Heart right ventricle (tissue), 16 donors: ENCODE results near the gene GRID1. TPM values are rescaled to one million over a fixed set of nuclear protein-coding genes. Genes with fewer than 3 reads are reported as not detected.

Experiments used
- ATAC-seq, 8 donors: fragments of 200-7000 bp; cut with Tn5 transposase; one replicate each; pipeline ENCODE4 v1.9.1; 2020; ENCODE audit warnings: mild to moderate bottlenecking in 8 of 8, moderate library complexity in 8 of 8, moderate number of reproducible peaks in 1 of 8
- DNase-seq, 2 donors: peaks; one replicate each; pipeline ENCODE4 v3.0.0-alpha.2; 2020
- H3K27ac ChIP-seq, 10 donors: fragments of 200-600 bp; sonication (generic) in 2 of 10; one replicate each; pipeline versions ENCODE4 v1.5.0 to v1.8.0; 2020 to 2022; ENCODE audit warnings: mild to moderate bottlenecking in 3 of 10
- H3K27me3 ChIP-seq, 7 donors: fragments of 200-600 bp; one replicate each; pipeline ENCODE4 v1.8.0; 2021 to 2022; ENCODE audit warnings: mild to moderate bottlenecking in 2 of 7
- H3K36me3 ChIP-seq, 9 donors: fragments of 200-600 bp; sonication (generic) in 1 of 9; one replicate each; pipeline versions ENCODE4 v1.5.0 to v1.8.0; 2020 to 2022; ENCODE audit warnings: mild to moderate bottlenecking in 2 of 9
- H3K4me1 ChIP-seq, 9 donors: fragments of 200-600 bp; sonication (generic) in 1 of 9; one replicate each; pipeline versions ENCODE4 v1.5.0 to v1.8.0; 2020 to 2022; ENCODE audit warnings: mild to moderate bottlenecking in 4 of 9
- H3K4me3 ChIP-seq, 10 donors: fragments of 200-600 bp; sonication (generic) in 2 of 10; one replicate each; pipeline versions ENCODE4 v1.5.0 to v1.8.0; 2020 to 2022; ENCODE audit warnings: mild to moderate bottlenecking in 7 of 10, moderate library complexity in 2 of 10
- H3K9me3 ChIP-seq, 11 donors: fragments of 200-600 bp in 10 of 11; sonication (generic) in 2 of 11; one replicate each; pipeline versions ENCODE4 v1.5.0 to v1.8.0; 2013 to 2022; ENCODE audit warnings: mild to moderate bottlenecking in 2 of 11, control low read depth in 1 of 11, moderate library complexity in 1 of 11
- WGBS, 2 donors: extraction: QIAGEN DNeasy Blood & Tissue Kit; methylation state at CpG; one replicate each; pipeline ENCODE4 v1.1.7; 2013; ENCODE audit warnings: inconsistent platforms in 1 of 2; 5-methylcytosine and 5-hydroxymethylcytosine counted together
- intact Hi-C, 10 donors: fragments of 100-400 bp; cut with DNase I; formaldehyde crosslinking; loops; one replicate each; pipeline versions ENCODE4 v1.11.1 to v1.14.2; 2022
- polyA plus RNA-seq, 2 donors: library from polyadenylated mRNA; stranded (reverse); fragments of 200-250 nt; gene quantifications; one replicate each; pipeline ENCODE4 v1.2.3, GENCODE V29; 2013
- total RNA-seq, 10 donors: library from RNA; stranded (reverse); fragmentation: NEBNext Ultra II Directional in 3 of 10; extraction: Animal tissue kit (Norgen Biotek cat#: 25700) in 3 of 10; gene quantifications; one replicate each; pipeline versions ENCODE4 v1.2.1 to v1.2.4, GENCODE V29; 2021 to 2023
- TF ChIP-seq, protein P1 (sequence below), 9 donors: fragments of 200-600 bp; sonication (generic) in 2 of 9; IDR thresholded peaks; one replicate each; pipeline versions ENCODE4 v1.5.0 to v1.8.0; 2021 to 2022; ENCODE audit warnings: antibody characterized with exemption in 9 of 9, mild to moderate bottlenecking in 5 of 9, moderate library complexity in 1 of 9
- donor health status: Arrhythmogenic right ventricular cardiomyopathy.
- donor health status: ischemic (EF 13 %, LVEDD 7.1; RV severe dilation, severe dysfunction).
- donor health status: healthy with polysubstance abuse.
- donor health status: DM: no; HTN: yes; CAD: no.
- donor health status: DM: no; HTN: no; CAD: no.
- donor health status: ischemic (EF 25% LVEDD 6.9; RV normal size, moderate dysfunction).
- donor health status: ischemic (EF 25% LVEDD 5.7; RV mildly dilated, moderate dysfunction).
- donor health status: healthy.
- donor health status: DM: yes; HTN: yes; CAD: no.
- donor health status: Ischemic cardiomyopathy.
- donor health status: ischemic (EF 35%, LVEDD 5.7; RV mildly dilated, moderate dysfunction).
- donor health status: nonischemic (EF 11% LVEDD 7.7; RV severe dilation, severe dysfunction).
- donor health status: DM: yes; HTN: yes; CAD: no.
- donor health status: PGD.
- donor health status: ischemic (EF 29% LVEDD 5.4; RV normal size, mild dysfunction).
- donor health status: nonischemic (EF 23%, LVEDD 6.1; RV moderate dilation, normal function).

Gene GRID1
- total and polyA plus RNA-seq, 12 donors, result 0.44 to 3.4 (median 1.5) TPM

DNA sequence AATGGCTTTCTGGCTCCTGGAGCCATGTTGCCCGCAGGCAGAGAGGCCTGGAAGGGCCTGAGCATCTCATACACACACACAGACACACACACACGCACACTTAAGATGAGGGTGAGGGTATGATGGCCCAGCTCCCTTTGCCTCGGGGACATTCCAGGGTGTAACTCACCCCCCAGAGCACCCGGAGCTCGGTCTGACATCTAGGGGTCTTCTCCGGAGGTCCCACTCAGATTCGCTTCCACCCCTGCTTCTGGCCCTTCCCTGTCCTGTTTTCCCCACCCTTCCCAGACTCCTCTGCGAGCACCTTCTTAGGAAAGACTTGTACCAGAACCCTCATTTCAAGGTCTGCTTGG lies 304.4 kb downstream of the GRID1 start:
- H3K9me3 ChIP-seq, result no peaks in the 10 kb centered on the region
- WGBS, 2 donors, result 88 to 89% methylated on average over 8 of the region's 8 CpGs
- TF ChIP-seq, protein P1, sequence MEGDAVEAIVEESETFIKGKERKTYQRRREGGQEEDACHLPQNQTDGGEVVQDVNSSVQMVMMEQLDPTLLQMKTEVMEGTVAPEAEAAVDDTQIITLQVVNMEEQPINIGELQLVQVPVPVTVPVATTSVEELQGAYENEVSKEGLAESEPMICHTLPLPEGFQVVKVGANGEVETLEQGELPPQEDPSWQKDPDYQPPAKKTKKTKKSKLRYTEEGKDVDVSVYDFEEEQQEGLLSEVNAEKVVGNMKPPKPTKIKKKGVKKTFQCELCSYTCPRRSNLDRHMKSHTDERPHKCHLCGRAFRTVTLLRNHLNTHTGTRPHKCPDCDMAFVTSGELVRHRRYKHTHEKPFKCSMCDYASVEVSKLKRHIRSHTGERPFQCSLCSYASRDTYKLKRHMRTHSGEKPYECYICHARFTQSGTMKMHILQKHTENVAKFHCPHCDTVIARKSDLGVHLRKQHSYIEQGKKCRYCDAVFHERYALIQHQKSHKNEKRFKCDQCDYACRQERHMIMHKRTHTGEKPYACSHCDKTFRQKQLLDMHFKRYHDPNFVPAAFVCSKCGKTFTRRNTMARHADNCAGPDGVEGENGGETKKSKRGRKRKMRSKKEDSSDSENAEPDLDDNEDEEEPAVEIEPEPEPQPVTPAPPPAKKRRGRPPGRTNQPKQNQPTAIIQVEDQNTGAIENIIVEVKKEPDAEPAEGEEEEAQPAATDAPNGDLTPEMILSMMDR (IDR thresholded peaks at IDR 0.05), result no peak
- DNase-seq (no peak), ATAC-seq (no peak)
- no peaks in the 10 kb centered on the region for H3K36me3 ChIP-seq
- H3K4me3 ChIP-seq, result no peak overlapping the region
- H3K4me1 ChIP-seq, result peaks cover 0 to 12% (median 0%) of the 10 kb centered on the region in 9 donors
- H3K27ac ChIP-seq, result no peak overlapping the region
- intact Hi-C loops, result no loop called here
- H3K27me3 ChIP-seq, result peaks cover 0 to 4% (median 0%) of the 10 kb centered on the region in 7 donors

DNA sequence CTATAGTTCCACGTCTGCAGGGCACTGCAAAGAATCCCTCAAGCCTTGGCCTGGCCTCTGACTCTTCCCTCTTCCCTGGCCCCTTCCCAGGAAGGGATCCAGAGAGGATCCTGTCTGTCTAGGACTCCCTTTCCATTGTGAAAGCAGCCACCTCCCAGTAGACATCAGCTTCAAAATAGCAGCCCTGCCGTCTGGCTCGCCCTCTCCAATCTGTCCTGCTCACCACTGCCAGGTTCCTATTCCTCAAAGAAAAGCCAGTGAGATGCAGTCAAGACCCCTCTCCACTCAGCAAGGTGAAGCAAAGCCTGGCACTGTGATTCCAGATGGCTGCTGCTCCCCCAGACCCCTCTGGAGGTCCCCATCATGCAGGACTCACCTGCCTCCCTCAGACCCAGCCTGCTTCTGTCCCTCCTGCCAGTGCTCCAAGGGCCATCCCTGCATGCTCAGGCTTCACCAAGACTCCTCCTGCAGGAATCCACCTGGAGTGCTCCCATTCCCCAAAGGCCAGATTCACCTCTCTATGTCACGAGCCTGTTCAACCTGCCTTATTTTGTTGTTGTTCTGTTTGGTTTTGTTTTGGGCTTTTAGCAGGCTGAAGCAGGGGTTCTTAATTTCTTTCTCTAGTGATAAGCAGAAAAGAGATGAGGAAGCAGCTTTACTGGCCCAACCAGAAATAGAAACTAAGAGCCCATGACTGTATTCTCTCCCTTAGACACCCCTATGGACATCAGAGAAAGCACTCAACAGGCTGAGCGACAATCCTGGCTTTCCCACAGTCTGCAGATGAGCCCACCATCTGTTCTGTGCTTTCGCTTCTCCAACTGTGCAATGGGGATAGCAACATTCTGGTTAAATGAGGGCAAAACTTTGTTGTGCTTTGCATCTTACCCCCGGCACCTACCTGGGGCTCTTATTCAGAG lies 305.1 kb downstream of the GRID1 start:
- 68 to 85% methylated on average over 7 of the region's 7 CpGs for WGBS, 2 donors
- Histone ChIP-seq H3K4me3 (no peak overlapping the region), H3K27ac (no peak overlapping the region), H3K9me3 (no peaks in the 10 kb centered on the region), H3K36me3 (no peaks in the 10 kb centered on the region), H3K4me1 (peaks cover 0 to 12% (median 0%) of the 10 kb centered on the region in 9 donors), H3K27me3 (peaks cover 0 to 4% (median 0%) of the 10 kb centered on the region in 7 donors)
- DNase-seq (no peak), ATAC-seq (no peak)
- TF ChIP-seq, protein P1 (IDR thresholded peaks at IDR 0.05), result no peak
- intact Hi-C loops, result no loop called here

DNA sequence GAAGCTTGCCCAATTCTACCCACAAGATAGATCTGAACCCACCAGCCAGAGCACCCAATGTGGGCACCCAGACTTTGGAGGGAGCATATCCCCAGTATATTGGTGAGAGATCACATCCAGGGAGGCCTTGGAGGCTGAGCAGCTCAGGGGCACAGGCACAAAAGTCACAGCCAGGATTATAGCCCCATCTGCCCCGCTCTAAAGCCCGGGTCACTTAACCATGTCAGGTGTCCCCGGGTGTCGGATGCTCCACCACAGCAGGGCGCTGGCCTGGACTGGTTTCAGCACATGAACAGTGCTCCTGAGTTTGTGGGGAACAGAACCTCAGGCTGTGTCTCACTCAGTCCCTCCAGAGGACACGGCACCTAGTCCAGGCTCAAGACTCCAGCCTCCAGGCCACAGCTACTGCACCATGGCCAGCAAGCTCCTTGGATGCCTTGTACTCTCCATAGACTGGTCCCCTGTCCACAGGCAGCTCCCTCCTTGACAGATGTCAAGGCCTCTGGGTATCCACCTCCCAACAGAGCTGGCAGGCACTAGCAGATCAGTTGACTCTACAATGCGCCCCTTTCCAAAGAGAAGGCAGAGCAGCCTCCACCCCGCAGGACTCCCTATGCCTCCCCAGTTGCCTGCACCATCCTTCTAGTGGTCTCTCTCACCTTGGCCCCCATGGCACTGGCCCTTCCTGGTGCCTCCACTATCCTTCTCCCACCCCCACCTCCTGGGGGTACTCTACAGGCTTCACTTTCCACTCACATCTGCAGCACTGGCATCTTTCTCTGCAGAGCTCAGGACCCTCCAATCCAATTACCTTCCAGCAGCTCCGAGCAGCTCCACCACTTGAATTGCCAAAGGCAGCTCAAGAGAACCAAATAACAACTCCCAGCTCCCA lies 306.0 kb downstream of the GRID1 start:
- ATAC-seq (no peak), DNase-seq (no peak)
- Histone ChIP-seq H3K36me3 (no peaks in the 10 kb centered on the region), H3K27me3 (peaks cover 0 to 4% (median 0%) of the 10 kb centered on the region in 7 donors), H3K27ac (no peak overlapping the region), H3K4me1 (peaks cover 0 to 12% (median 0%) of the 10 kb centered on the region in 9 donors), H3K9me3 (no peaks in the 10 kb centered on the region), H3K4me3 (no peak overlapping the region)
- TF ChIP-seq, protein P1 (IDR thresholded peaks at IDR 0.05), result no peak
- intact Hi-C loops, result no loop called here
- 80 to 85% methylated on average over 9 of the region's 9 CpGs for WGBS, 2 donors

DNA sequence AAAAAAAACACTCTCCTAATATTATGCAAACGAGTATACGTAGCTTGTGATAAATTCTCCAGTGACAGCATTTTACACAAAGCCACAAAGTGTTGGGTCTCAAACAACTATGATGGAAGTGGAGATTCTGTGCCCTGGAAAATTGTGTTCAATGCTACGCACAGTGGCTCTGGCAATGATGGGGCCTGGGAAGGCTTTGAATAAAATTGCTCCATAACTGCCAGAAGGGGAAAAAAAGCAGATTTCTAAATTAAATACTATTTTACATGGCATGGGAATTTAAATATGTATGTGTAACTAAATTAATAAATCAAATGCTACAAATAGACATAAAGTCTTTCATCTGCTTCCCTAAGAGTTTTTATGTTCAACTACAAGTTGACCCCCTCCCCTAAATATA lies 306.7 kb downstream of the GRID1 start:
- Histone ChIP-seq H3K36me3 (no peaks in the 10 kb centered on the region), H3K27ac (no peak overlapping the region), H3K27me3 (peaks cover 0 to 4% (median 0%) of the 10 kb centered on the region in 7 donors), H3K4me1 (peaks cover 0 to 12% (median 0%) of the 10 kb centered on the region in 9 donors), H3K4me3 (no peak overlapping the region), H3K9me3 (no peaks in the 10 kb centered on the region)
- intact Hi-C loops, result no loop called here
- ATAC-seq (no peak), DNase-seq (no peak)
- 90 to 94% methylated on average over 3 of the region's 3 CpGs for WGBS, 2 donors
- TF ChIP-seq, protein P1 (IDR thresholded peaks at IDR 0.05), result no peak
